SK-N-MC (cell line): Measurements from ENCODE around the gene GPER1.

ENCODE experiments used
- EZH2 ChIP-seq: fragments of 200-600 bp; sonication (generic); IDR thresholded peaks from one replicate; pipeline ENCODE4 v1.6.1; 2017; ENCODE audit warnings: antibody characterized with exemption
- FOXP2 ChIP-seq: optimal IDR thresholded peaks from 2 replicates; pipeline ENCODE3; 2011; ENCODE audit warnings: mild to moderate bottlenecking, moderate library complexity; ENCODE audit not compliant: insufficient read depth; ENCODE audit errors: extremely low read length, control extremely low read depth
- POLR2AphosphoS5 ChIP-seq: IDR thresholded peaks from 2 replicates; pipeline ENCODE4 v1.6.1; 2012; ENCODE audit warnings: mild to moderate bottlenecking, low read depth, low read length, borderline replicate concordance

DNA sequence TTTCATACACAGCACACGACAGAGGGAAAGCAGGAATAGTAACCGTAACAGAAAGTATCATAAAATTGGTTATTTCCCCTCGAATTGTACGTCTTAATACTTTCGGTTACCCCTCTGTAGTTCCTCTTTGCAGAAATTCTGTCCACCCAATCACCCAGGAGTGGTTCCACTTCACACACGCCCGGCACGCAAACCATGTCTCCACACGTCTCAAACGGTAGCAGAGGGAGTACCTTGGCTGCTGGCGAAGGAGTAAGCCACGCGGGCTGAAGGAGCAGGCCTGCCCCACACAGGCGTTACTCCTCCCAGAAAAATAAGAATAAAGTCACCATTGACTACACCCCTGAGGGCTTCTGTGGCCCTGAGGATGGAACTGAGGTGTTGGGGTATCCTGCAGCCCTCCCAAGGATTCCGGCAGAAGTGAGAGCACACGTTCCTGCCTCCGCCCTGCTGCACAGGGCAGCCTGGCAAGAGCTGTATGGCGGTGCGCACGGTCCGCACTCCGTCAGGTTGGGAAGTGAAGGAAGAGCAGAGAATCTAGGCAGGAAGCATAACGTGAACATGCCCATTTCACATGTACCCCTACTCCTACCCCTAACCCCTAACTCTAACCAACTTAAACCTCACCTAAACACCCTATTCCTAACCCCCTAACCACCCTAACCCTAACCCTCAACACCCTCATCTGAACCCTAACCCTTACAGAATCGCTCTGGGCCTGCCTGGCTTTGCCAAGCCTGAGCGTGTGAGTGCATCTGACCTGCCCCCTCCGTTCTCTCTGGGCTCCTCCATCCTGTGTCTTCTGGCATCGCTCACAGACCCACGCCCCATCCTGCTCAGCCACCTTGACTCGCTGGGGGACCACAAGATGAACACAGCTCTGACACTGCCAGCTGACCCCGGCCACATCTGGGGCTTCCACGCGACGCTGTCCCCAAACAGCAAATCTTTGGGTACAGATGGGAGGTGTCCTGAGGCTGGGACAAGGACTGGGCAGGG, 25.3 kb upstream of the GPER1 start:
- TF ChIP-seq POLR2AphosphoS5 (no peak), EZH2 (no peak), FOXP2 (no peak)
